HG02798 (cell line): Measurements from ENCODE around the gene VASN.
"Not testable (repeated sequence)": the region's sequence is repeated elsewhere in the genome, so short reads cannot be mapped to it uniquely, and the experiment has no call there.

Source experiments
- ATAC-seq: cut with Tn5 transposase; IDR thresholded peaks from one replicate; pipeline ENCODE4 v1.9.1; 2021; ENCODE audit warnings: mild to moderate bottlenecking; ENCODE audit not compliant: unreplicated experiment, poor library complexity

The VASN gene

GRCh38 chr16:4336701-4337539 lies 34.7 kb upstream of the VASN start:
- no peak for ATAC-seq

- ATAC-seq, result no peak
Observed at GRCh38 chr16:4337540-4338088, 34.0 kb upstream of the VASN start.

DNA sequence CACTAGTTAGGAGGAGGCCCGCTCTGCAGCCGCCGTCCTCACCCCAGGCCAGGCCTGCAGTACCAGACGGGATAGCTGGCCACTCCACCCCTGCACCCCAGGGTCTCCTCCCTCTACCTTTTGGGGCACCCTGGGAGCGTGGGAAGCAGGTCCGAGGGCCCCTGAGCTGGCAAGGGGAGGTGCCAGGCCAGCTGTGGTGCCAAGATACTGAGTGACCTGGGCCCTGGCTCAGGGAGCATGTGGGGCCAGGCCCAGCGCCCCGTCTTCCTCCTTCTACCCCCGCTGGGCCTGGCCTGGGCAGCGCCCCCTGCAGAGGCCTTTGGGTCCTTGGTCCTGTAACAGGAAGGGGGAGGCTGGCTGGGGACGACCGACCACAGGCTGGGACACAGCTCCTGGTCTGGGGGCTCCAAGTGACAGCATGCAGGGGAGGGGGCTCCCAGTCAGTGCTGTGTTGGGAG lies 33.5 kb upstream of the VASN start:
- no peak for ATAC-seq

- ATAC-seq, result no peak
Observed at GRCh38 chr16:4338712-4339299, 32.8 kb upstream of the VASN start.

- ATAC-seq, result no peak
Observed at GRCh38 chr16:4339455-4339854, 32.2 kb upstream of the VASN start.

GRCh38 chr16:4339909-4340308 lies 31.7 kb upstream of the VASN start:
- no peak for ATAC-seq

- no peak for ATAC-seq
Observed at GRCh38 chr16:4340443-4340842, 31.2 kb upstream of the VASN start.

DNA sequence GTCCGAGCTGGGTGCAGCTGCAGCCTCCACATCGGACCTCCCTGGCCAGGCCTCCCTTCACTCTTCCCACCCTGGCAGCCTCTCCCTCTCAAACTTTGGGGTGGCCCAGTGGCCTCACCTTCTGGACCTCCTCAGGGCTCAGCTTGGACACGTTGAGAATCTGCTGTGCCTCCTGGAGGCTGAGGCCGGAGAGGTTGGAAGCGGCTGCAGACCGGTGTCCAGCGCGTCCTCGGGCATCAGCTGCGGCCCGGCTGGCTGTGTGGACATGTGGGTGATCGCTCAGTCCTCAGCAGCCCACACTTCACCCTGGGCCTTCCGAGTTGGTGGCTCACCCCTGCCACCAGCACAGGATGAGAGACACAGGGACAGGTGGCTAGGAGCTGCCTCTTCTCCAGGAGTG lies 30.4 kb upstream of the VASN start:
- ATAC-seq, result no peak

- ATAC-seq, result no peak
Observed at GRCh38 chr16:4342866-4343744, 28.5 kb upstream of the VASN start.

GRCh38 chr16:4344300-4344982 lies 27.2 kb upstream of the VASN start:
- ATAC-seq, result not testable (repeated sequence)

DNA sequence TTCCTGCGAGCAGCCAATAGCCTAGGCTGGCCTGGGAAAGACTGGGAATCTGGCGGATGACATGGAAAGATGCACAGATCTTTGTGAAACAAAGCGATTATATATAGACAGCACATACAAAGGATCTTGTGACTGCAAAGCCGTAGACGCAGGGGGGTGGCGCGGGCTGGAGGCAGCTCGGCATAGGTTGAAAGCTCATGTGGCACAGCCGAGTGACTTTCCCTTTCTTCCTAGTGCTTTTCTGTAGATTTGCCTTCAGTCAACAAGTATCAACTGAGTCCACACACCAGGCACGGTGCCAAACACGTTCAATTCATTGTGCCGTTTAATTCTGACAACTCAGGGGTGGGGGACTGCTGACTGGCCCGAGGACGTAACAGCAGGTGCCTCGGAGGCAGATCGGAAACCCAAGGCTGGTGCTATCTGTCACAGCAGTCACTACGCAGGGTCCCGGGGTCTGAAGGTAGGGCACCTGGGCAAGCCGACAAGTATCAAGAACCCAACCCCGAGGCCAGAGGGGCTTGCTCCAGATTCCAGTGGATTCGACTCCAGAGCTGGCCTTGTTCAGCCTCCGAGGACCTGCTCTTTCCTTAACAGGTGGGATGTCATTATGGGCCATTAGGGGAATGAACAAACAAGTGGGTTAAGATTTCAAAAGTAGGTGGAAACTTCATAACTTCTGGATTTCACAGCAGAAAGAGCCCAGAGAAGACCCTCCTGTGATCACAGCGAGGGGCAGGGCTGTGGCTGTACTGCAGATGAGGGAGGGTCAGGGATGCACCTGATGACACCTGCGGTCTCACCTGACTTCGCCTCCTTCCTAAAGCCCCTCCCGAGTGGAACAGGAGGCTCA lies 26.4 kb upstream of the VASN start:
- no peak for ATAC-seq

- ATAC-seq, result no peak
Observed at GRCh38 chr16:4345836-4346781, 25.5 kb upstream of the VASN start.

DNA sequence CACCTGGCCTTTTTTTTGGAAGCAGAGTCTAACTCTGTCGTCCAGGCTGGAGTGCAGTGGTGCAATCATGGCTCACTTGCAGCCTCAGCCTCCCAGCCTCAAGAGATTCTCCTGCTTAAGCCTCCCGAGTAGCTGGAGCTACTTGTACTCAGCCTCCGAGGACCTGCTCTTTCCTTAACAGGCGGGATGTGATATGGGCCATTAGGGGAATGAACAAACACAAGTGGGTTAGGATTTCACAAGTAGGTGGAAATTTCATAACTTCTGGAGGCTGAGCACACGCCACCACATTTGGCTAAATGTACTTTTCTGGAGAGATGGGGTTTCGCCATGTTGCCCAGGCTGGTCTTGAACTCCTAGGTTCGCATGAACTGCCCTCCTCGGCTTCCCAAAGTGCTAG lies 24.6 kb upstream of the VASN start:
- ATAC-seq, result no peak

DNA sequence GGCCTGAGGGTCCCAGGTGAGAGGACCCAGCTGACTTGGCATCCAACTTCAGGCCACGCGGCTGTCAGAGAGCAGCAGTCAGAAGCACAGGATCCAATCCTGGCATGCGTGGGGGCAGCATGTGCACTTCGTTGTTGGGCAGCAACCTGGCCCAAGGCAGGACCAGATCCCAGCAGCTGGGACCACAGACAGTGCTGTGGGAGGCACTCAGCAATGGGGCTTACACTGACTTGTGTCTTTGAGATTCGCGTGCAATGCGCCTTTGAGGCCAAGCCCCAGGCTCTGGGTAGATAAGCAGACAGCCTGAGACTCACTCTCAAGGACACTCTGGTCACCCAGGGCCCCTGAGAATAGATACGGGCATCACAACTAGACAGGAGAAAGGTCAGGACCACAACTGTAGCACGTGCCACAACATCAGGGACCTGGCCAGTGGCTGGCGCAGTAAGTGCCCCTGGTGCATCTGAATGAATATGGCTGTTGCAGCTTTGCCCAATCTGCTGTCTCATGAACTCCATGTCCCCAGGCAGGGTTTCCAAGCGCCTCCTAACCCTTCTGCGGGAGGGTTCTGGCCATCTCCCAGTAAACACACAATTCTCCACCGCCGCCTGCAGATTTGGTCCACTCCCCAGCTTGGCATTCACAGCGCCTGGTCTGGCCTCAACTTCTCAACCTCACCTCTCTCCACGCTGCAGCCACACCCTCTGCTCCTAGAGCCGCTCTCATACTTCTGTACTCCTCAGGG lies 23.7 kb upstream of the VASN start:
- no peak for ATAC-seq

- ATAC-seq, result no peak
Observed at GRCh38 chr16:4349332-4349731, 22.3 kb upstream of the VASN start.

GRCh38 chr16:4350365-4350786 lies 21.3 kb upstream of the VASN start:
- ATAC-seq, result peak; percentile 11
